GM18507 (cell line): ENCODE data around the gene PDZK1IP1.
A peak's percentile ranks its signal among the peaks of the same experiment; 100 is the strongest.

Source experiments
- DNase-seq: peaks from one replicate; pipeline ENCODE4 v3.0.0; 2011; ENCODE audit warnings: low read depth; ENCODE audit not compliant: insufficient read length; ENCODE audit errors: extremely low spot score
- FAIRE-seq: peaks from 2 replicates; lab custom pipeline; 2011; peaks lifted over from hg19 to GRCh38; lab: Jason Lieb, UNC

Gene PDZK1IP1

GRCh38 chr1:47184090-47184821 is 5.6 kb downstream of the PDZK1IP1 start:
- FAIRE-seq = no peak

DNA sequence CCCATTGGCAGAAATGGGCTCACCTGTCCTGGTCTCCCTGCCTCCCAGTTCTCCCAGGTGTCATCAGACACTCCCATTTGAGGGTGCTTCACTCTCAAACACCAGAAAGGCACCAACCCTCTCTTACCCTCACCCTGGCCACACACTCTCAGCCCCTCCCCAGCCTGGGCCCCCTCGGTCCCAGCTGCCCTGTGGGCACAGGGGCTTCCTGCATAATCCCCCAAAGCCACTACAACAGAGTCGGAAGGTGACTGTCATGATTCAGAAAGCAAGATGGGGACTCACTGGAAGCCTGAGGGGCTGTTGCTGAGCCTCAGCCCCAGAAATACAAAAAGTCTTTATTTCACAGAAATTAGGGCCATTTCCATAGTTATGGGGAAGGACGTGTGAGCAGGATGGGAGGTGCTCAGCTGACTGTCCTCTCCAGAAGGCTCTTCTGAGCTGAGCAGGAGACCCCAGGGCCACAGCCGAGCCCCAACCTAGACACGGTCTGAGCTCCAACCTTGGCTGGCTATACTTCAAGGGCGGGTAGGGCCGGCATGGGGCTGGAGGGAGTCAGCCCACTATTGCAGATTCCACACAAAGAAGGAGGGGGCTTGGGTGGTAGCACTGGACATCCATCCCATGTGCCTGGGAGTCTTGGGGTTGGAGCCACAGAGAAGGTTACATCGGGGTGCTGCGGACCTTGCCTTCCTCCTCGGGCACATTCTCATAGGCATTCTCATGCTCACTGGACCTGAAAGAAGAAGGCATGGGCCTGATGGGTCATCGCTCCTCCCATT is 6.3 kb downstream of the PDZK1IP1 start:
- FAIRE-seq (no peak), DNase-seq (no peak)

More at GRCh38 chr1:47184090-47184821, 5.6 kb downstream of the PDZK1IP1 start:
- DNase-seq = no peak

DNA sequence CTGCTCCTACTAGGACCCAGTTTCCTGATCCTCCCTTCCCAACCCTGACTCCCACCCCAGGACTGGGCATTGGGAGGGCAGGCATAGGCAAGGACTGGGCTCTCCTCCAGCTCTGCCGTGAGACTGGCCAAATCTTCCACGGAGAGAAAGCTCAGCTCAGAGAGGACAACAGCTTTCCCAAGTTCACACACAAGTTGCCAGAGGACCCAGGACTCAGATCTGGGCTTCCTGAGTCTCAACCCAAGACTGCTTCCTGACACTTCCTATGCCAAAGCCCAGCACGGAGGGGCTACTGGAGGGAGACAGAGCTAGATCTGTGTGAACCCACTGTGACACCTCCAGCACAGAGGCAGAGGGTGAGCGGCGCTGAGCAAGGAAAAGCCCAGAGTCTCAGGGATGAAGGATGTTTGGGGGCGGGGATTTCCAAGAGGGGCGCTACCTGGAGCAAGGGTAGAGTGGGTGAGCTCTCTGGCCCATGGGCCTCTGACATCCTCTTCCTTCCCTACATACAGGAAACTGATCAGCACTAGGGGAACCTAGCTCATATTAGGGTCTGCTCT is 7.1 kb downstream of the PDZK1IP1 start:
- FAIRE-seq (no peak), DNase-seq (no peak)

DNA sequence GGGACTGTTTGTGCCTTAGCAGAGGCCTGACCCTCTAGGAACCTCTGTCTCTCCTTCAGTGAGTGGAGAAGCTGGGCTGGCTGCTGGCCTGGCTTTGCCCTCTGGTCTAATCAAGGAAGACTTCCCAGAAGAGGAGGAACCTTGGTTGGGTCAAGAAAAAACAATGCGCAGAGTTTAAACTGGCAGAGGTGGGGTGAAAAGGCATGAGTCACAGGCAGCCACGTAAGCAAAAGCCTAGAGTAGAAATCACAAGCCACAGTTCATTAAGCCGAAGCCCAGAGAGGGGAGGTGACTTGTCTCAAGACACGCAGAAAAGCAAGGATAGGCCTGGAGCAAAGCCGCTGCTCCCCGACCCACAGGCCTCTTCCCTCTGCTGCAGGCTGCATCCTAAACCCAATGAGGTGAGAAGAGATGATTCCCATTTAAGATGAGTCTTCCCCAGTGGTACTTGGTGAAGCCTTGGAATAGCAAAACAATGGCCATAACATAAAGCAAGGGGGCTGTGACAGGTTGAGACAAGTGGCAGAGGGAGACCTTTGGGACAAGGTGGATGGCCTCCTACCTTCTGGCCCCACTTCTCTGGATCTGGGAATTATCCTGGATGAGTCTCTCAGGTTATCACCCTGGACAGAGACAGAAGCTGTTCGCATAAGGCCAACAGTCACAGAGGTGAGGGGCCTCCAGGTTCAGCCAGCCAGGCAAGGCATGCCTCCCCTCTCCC is 7.7 kb downstream of the PDZK1IP1 start:
- FAIRE-seq (no peak), DNase-seq (no peak)

DNA sequence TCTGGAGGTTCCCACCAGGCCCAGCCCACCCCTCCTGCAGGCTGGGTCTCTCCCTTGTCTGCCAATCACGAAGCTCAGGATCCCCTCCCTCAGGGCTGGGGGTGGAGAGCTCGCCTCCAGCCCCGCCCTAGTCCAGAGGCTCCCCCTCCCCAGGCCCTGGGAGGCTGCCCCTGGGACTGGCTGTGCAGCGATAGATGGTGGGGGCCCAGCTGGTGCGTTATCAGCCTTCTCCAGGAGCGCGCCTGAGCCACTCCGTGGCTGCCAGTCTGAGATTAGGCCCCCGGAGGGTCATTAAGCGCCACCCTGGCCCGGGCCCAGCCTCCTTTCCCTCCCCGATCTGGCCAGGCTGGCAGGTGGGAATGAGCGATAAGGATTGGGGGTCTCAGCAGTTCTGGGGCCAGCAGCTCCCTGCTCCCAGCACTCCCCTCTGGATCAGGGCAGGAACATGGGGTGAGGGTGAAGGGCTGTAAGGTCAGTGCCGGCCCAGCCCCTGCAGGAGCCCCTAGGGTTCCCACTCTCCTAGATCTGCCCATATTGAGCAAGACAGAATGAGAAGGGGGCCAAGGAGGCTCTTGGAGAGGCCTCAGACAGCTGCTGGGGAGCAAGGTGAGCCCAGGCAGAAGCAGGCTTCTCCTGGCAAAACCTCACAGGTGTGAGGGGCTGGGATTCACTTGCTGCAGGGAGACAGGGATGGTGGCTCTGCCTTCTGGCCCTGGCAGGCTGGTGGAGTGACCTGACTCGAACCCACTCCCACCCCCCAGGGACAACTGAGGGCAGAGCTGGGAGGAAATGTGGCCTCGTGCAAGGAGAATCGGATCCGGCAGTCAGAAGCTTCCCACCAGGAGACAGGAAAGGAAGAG is 8.5 kb downstream of the PDZK1IP1 start:
- FAIRE-seq = no peak

DNA sequence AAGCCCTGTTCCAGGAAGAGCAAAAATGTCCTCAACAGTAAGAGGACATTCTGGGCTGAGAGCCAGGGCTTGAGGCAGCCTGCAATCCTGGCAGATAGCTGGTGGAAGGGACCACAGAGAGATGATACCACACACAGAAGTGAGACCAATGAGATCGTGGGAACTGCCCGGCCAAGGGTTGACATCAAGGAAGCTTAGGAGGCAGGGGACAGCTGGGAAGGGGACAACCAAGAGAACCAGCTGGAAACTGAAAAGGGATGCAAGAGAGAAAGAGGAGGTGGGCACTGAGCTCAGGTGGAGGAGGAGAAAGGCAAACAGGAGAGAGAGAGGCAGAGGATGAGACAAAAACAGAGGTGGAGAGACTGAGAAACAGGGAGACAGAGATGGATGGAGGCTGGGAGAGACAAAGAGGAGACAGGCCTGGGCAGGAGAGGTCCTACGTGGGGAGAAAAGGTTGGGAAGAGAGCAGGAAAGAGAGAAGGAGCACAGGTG is 9.2 kb downstream of the PDZK1IP1 start:
- FAIRE-seq (no peak), DNase-seq (no peak)

More for the DNA sequence above, 8.5 kb downstream of the PDZK1IP1 start:
- no peak for DNase-seq

- DNase-seq (no peak), FAIRE-seq (no peak)
These were observed 9.8 kb downstream of the PDZK1IP1 start for GRCh38 chr1:47179988-47180563.

GRCh38 chr1:47179017-47179987 is 10.5 kb downstream of the PDZK1IP1 start:
- DNase-seq (peak; percentile 78), FAIRE-seq (peak; percentile 81)

- DNase-seq (no peak), FAIRE-seq (no peak)
These were observed 11.2 kb downstream of the PDZK1IP1 start for GRCh38 chr1:47178654-47179016.

GRCh38 chr1:47178020-47178419 is 11.8 kb downstream of the PDZK1IP1 start:
- FAIRE-seq = no peak

DNA sequence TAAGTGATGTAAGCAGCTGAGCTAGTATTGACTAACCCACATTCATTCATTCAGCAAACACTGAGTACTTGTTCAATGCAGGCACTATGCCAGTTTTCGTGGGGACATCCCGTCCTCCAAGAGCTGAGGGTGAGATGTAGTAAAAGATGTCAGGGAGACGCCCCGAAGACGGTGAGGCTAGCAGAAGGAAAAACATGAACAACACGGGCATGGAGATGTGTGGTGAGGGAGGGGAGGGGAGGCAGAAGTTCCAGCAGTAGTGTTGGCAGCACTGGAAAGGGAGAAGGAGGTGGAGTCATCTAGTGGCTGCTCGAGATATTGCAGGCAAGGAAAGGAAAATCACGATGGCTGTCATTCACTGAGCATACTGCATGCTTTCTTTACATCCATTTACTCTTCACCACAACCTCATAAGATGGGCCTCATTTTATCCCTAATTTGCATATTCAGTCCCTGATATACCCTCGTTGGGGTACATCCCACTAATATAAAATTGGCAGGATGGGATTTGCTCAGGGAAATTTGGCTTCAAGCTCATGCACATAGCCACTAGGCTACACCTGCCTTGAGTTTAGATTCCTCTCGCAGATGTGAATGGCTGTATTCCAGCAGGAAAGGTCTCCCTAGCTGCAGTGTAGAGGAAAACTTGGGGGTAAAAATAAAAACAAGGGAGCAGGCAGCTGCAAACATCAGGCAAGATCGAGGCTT is 14.5 kb downstream of the PDZK1IP1 start:
- DNase-seq (no peak), FAIRE-seq (peak; percentile 82)

More at GRCh38 chr1:47178020-47178419, 11.8 kb downstream of the PDZK1IP1 start:
- DNase-seq = no peak

DNA sequence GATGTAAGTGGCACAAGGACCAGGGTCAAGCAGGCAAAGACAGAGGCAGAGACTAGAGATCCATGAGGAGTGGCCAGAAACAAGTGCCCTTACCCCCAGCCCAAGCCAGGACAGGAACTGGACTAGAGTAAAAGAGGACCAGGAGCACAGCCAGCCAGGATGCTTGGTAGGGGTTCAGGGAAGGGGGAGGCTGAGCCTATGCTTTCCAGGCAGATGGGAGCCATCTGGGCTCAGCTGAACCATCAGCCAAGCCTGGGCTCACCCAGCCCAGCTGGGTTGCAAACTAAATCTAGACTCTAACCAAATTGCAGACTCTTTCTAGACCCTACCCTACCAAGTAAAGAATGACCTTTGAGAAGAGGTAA is 15.2 kb downstream of the PDZK1IP1 start:
- no peak for DNase-seq
- no peak for FAIRE-seq

- no peak for FAIRE-seq
- no peak for DNase-seq
These were observed 17.1 kb downstream of the PDZK1IP1 start for GRCh38 chr1:47172782-47173181.

DNA sequence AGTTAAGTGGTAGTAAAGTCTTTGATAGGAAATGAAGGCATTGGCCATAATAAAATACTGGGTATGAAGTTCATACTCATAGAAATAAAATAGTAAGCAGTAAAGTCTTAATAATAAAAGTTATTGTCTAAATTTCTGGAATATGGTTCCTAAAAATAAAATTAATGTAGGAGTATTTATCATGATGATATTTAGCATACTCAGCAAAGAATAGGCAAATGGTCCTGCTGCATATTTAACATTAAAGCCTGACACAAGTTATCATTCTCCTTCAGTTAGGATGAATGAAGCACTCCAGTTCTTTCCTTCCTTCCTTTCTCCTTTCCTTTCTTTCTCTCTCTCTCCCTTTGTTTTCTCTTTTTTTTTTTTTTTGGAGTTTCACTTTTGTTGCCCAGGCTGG is 25.3 kb downstream of the PDZK1IP1 start:
- no peak for DNase-seq
- FAIRE-seq = no peak

GRCh38 chr1:47161298-47162040 is 28.4 kb downstream of the PDZK1IP1 start:
- DNase-seq (no peak), FAIRE-seq (peak; percentile 48)

DNA sequence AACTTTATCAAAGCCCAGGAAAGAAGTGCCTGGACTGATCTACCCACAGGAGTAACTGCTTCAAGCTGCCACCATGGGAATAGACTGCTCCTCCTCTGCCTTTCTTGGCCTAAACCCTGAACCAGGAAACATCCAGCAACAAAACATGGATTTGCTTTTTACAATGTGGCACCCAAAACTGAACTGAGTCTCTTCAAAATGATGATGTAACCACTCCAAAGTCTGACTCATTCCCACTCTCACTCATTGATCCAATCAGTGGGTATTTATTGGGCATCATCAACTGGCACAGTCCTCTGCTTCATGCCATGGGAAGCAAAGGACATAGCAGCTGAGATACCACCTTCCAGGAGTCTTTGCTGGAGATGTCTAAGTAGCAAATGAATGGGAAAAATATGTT is 29.1 kb downstream of the PDZK1IP1 start:
- FAIRE-seq (no peak), DNase-seq (no peak)
